Liver (tissue), 9 donors: ENCODE measurements around the gene TNFAIP8L2. TPM values are rescaled to one million over a fixed set of nuclear protein-coding genes. Genes with fewer than 3 reads are reported as not detected.

Experiments
- DNase-seq: peaks from one replicate; pipeline ENCODE4 v3.0.0-alpha.2; 2017; ENCODE audit warnings: low spot score
- H3K27ac ChIP-seq, 2 donors: one replicate each; pipeline ENCODE4 v1.7.0; 2013; ENCODE audit warnings: inconsistent platforms in 2 of 2, low read length in 2 of 2, control low read depth in 1 of 2, low read depth in 1 of 2, mild to moderate bottlenecking in 1 of 2
- H3K27me3 ChIP-seq, 4 donors: one replicate each; pipeline versions ENCODE4 v1.6.1 to v1.7.0; 2013; ENCODE audit warnings: low read length in 3 of 4, inconsistent platforms in 1 of 4, mild to moderate bottlenecking in 1 of 4, moderate library complexity in 1 of 4; ENCODE audit not compliant: control insufficient read depth in 4 of 4, insufficient read depth in 4 of 4
- H3K36me3 ChIP-seq, 4 donors: one replicate each; pipeline versions ENCODE4 v1.6.1 to v1.7.0; 2013; ENCODE audit warnings: low read length in 3 of 4, mild to moderate bottlenecking in 3 of 4, low read depth in 1 of 4, moderate library complexity in 1 of 4; ENCODE audit not compliant: control insufficient read depth in 4 of 4, insufficient read depth in 3 of 4
- H3K4me1 ChIP-seq, 4 donors: one replicate each; pipeline versions ENCODE4 v1.6.1 to v1.7.0; 2013; ENCODE audit warnings: low read length in 3 of 4, mild to moderate bottlenecking in 3 of 4, moderate library complexity in 1 of 4; ENCODE audit not compliant: control insufficient read depth in 4 of 4, insufficient read depth in 4 of 4
- H3K4me3 ChIP-seq, 3 donors: one replicate each; pipeline versions ENCODE4 v1.6.1 to v1.7.0; 2013; ENCODE audit warnings: low read length in 3 of 3, control low read depth in 1 of 3, low read depth in 1 of 3, mild to moderate bottlenecking in 1 of 3
- H3K9ac ChIP-seq, 2 donors: one replicate each; pipeline ENCODE4 v1.7.0; 2013; ENCODE audit warnings: low read length in 2 of 2, mild to moderate bottlenecking in 2 of 2, moderate library complexity in 2 of 2, control low read depth in 1 of 2, low read depth in 1 of 2
- H3K9me3 ChIP-seq, 4 donors: one replicate each; pipeline versions ENCODE4 v1.6.1 to v1.7.0; 2013; ENCODE audit warnings: low read length in 3 of 4; ENCODE audit not compliant: control insufficient read depth in 4 of 4
- EGR1 ChIP-seq, 2 donors: IDR thresholded peaks; 2 replicates each; pipeline ENCODE4 v1.6.1; 2016 to 2018; ENCODE audit warnings: antibody characterized with exemption in 2 of 2, low read depth in 2 of 2
- FOXA2 ChIP-seq: IDR thresholded peaks from 2 replicates; pipeline ENCODE4 v1.6.1; 2016; ENCODE audit warnings: antibody characterized with exemption
- GABPA ChIP-seq, 2 donors: IDR thresholded peaks in 1 of 2; conservative IDR thresholded peaks in 1 of 2; 2 replicates each; pipeline ENCODE4 v1.6.1; 2016; ENCODE audit warnings: antibody characterized with exemption in 2 of 2, mild to moderate bottlenecking in 1 of 2, moderate library complexity in 1 of 2
- HNF4A ChIP-seq, 2 donors: conservative IDR thresholded peaks; 2 replicates each; pipeline ENCODE4 v1.6.1; 2016; ENCODE audit warnings: antibody characterized with exemption in 2 of 2, mild to moderate bottlenecking in 2 of 2
- JUND ChIP-seq, 2 donors: IDR thresholded peaks; 2 replicates each; pipeline ENCODE4 v1.6.1; 2016; ENCODE audit warnings: antibody characterized with exemption in 2 of 2
- NR2F2 ChIP-seq: IDR thresholded peaks from 2 replicates; pipeline ENCODE4 v1.6.1; 2016; ENCODE audit warnings: antibody characterized with exemption
- RAD21 ChIP-seq, 2 donors: IDR thresholded peaks; 2 replicates each; pipeline ENCODE4 v1.6.1; 2016; ENCODE audit warnings: antibody characterized with exemption in 2 of 2, mild to moderate bottlenecking in 2 of 2
- RXRA ChIP-seq, 2 donors: IDR thresholded peaks; 2 replicates each; pipeline ENCODE4 v1.6.1; 2017 to 2018; ENCODE audit warnings: antibody characterized with exemption in 2 of 2, mild to moderate bottlenecking in 1 of 2
- SP1 ChIP-seq: IDR thresholded peaks from 2 replicates; pipeline ENCODE4 v1.6.1; 2018; ENCODE audit warnings: antibody characterized with exemption, mild to moderate bottlenecking
- TAF1 ChIP-seq: conservative IDR thresholded peaks from 2 replicates; pipeline ENCODE4 v1.6.1; 2016; ENCODE audit warnings: antibody characterized with exemption, mild to moderate bottlenecking
- YY1 ChIP-seq: IDR thresholded peaks from 2 replicates; pipeline ENCODE4 v1.6.1; 2016; ENCODE audit warnings: antibody characterized with exemption, mild to moderate bottlenecking
- WGBS: extraction: QIAGEN DNeasy Blood & Tissue Kit; methylation state at CpG from one replicate; pipeline ENCODE4 v1.1.7; 2013; 5-methylcytosine and 5-hydroxymethylcytosine counted together
- polyA plus RNA-seq, 2 donors: library from polyadenylated mRNA; stranded (reverse) in 1 of 2; unstranded in 1 of 2; fragments of 200-250 nt in 1 of 2; fragments of >200 nt in 1 of 2; fragmentation: Nextera tagmentation in 1 of 2; extraction: Ambion mirVana in 1 of 2; gene quantifications; one replicate each; pipeline versions ENCODE4 v1.2.1 to v1.2.3, GENCODE V29; 2013 to 2015
- total RNA-seq, 2 donors: library from RNA; depleted of rRNA; stranded (reverse); fragments of >200 nt; gene quantifications; one replicate each; pipeline ENCODE4 v1.2.3, GENCODE V29; 2014
- TF ChIP-seq, protein P1 (sequence below): IDR thresholded peaks from 2 replicates; pipeline ENCODE4 v1.6.1; 2016; ENCODE audit warnings: antibody characterized with exemption
- TF ChIP-seq, protein P2 (sequence below): IDR thresholded peaks from 2 replicates; pipeline ENCODE4 v1.6.1; 2016; ENCODE audit warnings: antibody characterized with exemption
- donor health status: healthy.
- donor health status: healthy.
- donor health status: healthy.
- donor health status: healthy.
- donor health status: healthy.

TNFAIP8L2 gene
- total and polyA plus RNA-seq, 4 donors: 2.9 to 8.7 (median 4.1) TPM

DNA sequence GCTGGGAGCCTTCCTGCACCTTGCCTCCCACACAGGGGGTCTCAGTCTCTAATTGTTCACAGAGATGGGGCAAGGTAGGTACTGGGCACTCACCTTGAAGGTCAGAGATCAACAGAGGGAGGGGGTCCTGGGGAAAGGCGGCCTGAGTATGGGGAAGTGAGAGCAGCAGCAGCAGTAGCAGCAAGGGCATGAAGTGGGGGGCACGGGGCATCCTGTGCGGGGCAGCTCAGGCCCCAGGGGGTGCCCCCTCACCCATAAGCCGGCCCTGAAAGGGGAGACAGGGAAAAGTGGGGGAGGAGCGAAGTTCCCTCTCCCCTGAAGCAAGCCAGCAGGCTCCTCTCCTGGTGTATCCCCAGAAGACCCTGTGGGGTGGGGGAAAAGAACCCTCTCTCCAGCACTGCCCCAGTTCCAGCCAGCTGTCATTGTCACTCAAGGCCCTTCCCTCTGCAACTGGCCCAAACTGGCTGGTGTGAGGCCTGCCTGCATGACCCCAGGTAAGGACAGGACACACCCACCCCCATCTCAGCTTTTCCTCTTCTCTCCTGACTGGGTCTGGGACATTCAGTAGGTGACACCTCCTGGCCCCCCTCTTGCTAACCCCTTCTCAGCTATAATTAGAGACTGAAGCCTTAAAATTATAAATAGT lies 13.9 kb upstream of the TNFAIP8L2 start:
- DNase-seq: no peak
- Histone ChIP-seq H3K9me3 (no peaks in the 10 kb centered on the region), H3K4me3 (no peak overlapping the region), H3K27me3 (no peaks in the 10 kb centered on the region), H3K36me3 (peaks cover 0 to 7% (median 0%) of the 10 kb centered on the region in 4 donors), H3K9ac (no peak overlapping the region), H3K27ac (no peak overlapping the region), H3K4me1 (peaks cover 0 to 20% (median 11%) of the 10 kb centered on the region in 4 donors)
- TF ChIP-seq, protein P1, sequence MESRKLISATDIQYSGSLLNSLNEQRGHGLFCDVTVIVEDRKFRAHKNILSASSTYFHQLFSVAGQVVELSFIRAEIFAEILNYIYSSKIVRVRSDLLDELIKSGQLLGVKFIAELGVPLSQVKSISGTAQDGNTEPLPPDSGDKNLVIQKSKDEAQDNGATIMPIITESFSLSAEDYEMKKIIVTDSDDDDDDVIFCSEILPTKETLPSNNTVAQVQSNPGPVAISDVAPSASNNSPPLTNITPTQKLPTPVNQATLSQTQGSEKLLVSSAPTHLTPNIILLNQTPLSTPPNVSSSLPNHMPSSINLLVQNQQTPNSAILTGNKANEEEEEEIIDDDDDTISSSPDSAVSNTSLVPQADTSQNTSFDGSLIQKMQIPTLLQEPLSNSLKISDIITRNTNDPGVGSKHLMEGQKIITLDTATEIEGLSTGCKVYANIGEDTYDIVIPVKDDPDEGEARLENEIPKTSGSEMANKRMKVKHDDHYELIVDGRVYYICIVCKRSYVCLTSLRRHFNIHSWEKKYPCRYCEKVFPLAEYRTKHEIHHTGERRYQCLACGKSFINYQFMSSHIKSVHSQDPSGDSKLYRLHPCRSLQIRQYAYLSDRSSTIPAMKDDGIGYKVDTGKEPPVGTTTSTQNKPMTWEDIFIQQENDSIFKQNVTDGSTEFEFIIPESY: no peak
- TF ChIP-seq NR2F2: no peak
- no peak for TF ChIP-seq EGR1 (IDR thresholded peaks at IDR 0.05; ENCODE audit: low read depth in 2 of 2)
- TF ChIP-seq GABPA (IDR thresholded peaks at IDR 0.05 in 1 of 2, conservative IDR thresholded peaks at IDR 0.05 in 1 of 2): no peak
- no peak for TF ChIP-seq FOXA2
- no peak for TF ChIP-seq TAF1
- no peak for TF ChIP-seq RXRA (IDR thresholded peaks at IDR 0.05)
- no peak for TF ChIP-seq SP1
- TF ChIP-seq, protein P2, sequence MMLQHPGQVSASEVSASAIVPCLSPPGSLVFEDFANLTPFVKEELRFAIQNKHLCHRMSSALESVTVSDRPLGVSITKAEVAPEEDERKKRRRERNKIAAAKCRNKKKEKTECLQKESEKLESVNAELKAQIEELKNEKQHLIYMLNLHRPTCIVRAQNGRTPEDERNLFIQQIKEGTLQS: no peak
- no peak for TF ChIP-seq YY1
- 95% methylated on average over 5 of the region's 5 CpGs for WGBS

DNA sequence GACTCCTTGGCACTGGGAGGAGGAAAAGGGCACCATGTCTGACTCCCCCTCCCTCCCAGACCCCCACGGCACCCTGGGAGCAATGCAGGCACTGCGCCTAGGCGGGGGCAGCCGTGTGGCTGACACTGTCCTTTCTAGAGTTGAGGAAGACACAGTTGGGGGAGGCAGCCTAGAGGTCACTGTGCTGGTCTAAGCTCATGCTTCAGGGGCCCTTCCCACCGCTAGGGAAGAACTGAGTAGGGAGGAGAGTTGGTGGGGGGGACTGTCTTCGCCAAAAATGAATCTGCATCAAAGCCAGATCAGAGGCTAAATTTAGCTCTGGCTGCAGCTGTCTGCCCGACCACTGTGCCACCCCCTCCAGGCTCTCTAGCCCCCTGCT lies 13.4 kb upstream of the TNFAIP8L2 start:
- H3K36me3 ChIP-seq: peaks cover 0 to 7% (median 0%) of the 10 kb centered on the region in 4 donors
- WGBS: 76% methylated on average over 7 of the region's 7 CpGs
- TF ChIP-seq HNF4A (conservative IDR thresholded peaks at IDR 0.05): no peak
- DNase-seq: no peak
- no peaks in the 10 kb centered on the region for H3K27me3 ChIP-seq
- H3K9ac ChIP-seq: no peak overlapping the region
- no peaks in the 10 kb centered on the region for H3K9me3 ChIP-seq
- H3K27ac ChIP-seq: no peak overlapping the region
- no peak overlapping the region for H3K4me3 ChIP-seq
- peaks cover 0 to 25% (median 15%) of the 10 kb centered on the region in 4 donors for H3K4me1 ChIP-seq

DNA sequence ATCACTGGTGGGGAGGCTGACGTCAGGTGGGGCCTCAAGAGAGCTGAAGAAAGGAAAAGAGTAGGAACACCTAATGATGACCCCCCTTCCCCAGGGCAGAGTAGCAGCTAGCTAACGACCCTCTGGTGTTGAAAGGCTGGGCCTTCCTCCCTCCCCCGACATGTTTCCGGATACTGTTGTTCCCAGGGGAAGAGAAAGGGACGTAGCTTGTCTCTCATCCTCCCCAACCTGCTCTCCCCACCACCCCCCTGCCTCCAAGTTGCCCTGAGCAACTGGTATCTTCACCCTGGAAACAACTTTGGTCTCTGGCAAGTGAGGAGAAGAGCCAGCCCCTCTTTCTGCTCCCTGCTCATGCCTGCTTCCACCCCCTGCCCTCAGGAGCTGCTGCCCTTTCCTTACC lies 12.5 kb upstream of the TNFAIP8L2 start:
- peaks cover 0 to 25% (median 16%) of the 10 kb centered on the region in 4 donors for H3K4me1 ChIP-seq
- peaks cover 0 to 7% (median 0%) of the 10 kb centered on the region in 4 donors for H3K36me3 ChIP-seq
- WGBS: 79% methylated on average over 5 of the region's 5 CpGs
- TF ChIP-seq RAD21 (IDR thresholded peaks at IDR 0.05): no peak
- TF ChIP-seq JUND (IDR thresholded peaks at IDR 0.05): no peak
- H3K27me3 ChIP-seq: no peaks in the 10 kb centered on the region
- no peak for DNase-seq
- H3K27ac ChIP-seq: no peak overlapping the region
- H3K4me3 ChIP-seq: no peak overlapping the region
- no peaks in the 10 kb centered on the region for H3K9me3 ChIP-seq
- H3K9ac ChIP-seq: no peak overlapping the region
